ENCODE results near the gene KANSL1. TPM values are rescaled to one million over a fixed set of nuclear protein-coding genes. Genes with fewer than 3 reads are reported as not detected.

The KANSL1 gene
- total RNA-seq = 22.8 and 23.6 TPM in 2 replicates

GRCh38 chr17:46193151-46193625 lies at the start of gene KANSL1:
KANSL1 (minus strand) TSS chr17:46193429; CDS start chr17:46172143, 21,286 bp downstream.

GRCh38 chr17:45998987-45999899 lies 194.0 kb downstream of the KANSL1 start, which contains the start of gene STH:
STH (plus strand) TSS chr17:45999250; CDS start chr17:45999280, 30 bp downstream.

Other genes starting within 250 kb of the KANSL1 start
- gene STH, start 194.2 kb downstream of the KANSL1 start, total RNA-seq = not detected in 2 replicates
- 0.49 and 0.93 TPM in 2 replicates for gene LRRC37A, start 101.7 kb upstream of the KANSL1 start, total RNA-seq
- 5.4 and 15.3 TPM in 2 replicates for gene ARL17B, start 168.3 kb upstream of the KANSL1 start, total RNA-seq

Data from airway epithelial cell (primary cell).